ENCODE measurements around the gene HOXD3.

DNA sequence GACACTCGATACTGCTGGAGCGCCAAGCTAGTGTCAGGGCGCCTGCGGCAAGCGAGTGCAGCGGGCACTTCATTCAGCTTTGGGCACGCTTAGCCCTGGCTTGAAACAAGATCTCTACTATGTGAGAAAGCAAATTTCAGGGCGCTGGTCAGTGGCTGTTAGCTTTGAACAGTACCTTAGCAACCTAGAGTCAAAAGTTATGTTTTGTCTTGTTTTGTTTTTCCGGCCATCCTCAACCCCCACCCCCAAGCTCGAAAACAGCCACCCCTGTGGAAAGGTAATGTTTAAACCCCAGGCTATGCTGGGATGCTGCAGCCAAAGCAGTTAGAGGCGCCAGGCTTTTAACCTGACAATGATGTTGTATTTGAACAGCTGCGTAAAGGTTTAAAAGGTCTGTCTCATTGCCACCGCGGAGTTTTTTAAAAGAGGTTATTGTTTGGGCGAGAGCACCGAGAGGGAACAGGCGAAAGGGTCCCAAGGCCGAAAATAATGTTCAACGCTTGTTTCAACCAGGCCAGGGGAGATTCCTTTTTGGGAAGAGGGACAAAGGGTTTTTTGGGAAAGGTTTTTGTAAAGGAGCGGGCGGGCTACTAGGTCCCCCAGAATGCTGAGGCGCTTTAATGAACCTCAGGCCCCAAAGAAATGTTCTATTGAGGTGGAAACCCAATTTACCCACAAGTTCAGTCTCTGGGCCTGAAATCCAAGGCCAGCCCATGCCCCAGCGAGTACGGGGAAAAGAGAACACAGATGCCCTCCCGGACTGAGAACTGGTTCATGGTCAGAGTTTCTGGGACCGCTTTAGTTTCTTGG is 42.8 kb upstream of the HOXD3 start:
- TF ChIP-seq, protein P1, sequence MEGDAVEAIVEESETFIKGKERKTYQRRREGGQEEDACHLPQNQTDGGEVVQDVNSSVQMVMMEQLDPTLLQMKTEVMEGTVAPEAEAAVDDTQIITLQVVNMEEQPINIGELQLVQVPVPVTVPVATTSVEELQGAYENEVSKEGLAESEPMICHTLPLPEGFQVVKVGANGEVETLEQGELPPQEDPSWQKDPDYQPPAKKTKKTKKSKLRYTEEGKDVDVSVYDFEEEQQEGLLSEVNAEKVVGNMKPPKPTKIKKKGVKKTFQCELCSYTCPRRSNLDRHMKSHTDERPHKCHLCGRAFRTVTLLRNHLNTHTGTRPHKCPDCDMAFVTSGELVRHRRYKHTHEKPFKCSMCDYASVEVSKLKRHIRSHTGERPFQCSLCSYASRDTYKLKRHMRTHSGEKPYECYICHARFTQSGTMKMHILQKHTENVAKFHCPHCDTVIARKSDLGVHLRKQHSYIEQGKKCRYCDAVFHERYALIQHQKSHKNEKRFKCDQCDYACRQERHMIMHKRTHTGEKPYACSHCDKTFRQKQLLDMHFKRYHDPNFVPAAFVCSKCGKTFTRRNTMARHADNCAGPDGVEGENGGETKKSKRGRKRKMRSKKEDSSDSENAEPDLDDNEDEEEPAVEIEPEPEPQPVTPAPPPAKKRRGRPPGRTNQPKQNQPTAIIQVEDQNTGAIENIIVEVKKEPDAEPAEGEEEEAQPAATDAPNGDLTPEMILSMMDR (IDR thresholded peaks at IDR 0.05; ENCODE audit: low read depth, low read length, poor library complexity, severe bottlenecking): no peak
- no peak for TF ChIP-seq EZH2phosphoT487 (IDR thresholded peaks at IDR 0.05; ENCODE audit: borderline replicate concordance, low read length)

Data from DOHH2 (cell line).